Measurements from ENCODE around the gene BMPR1A.

The BMPR1A gene

GRCh38 chr10:86775870-86776180 is 19.4 kb downstream of the BMPR1A start:
- H3F3A ChIP-seq (ENCODE audit: control insufficient read depth, insufficient read depth): no peaks in the 10 kb centered on the region
- no peak overlapping the region for H3K4me2 ChIP-seq (ENCODE audit: low read length)
- H3K27me3 ChIP-seq (ENCODE audit: control insufficient read depth, low read length): no peaks in the 10 kb centered on the region
- no peaks in the 10 kb centered on the region for H3K9me2 ChIP-seq (replicated peaks; ENCODE audit: control insufficient read depth, low read length)
- no peak for TF ChIP-seq EZH2phosphoT487 (IDR thresholded peaks at IDR 0.05; ENCODE audit: borderline replicate concordance, low read length)
- TF ChIP-seq, protein P1, sequence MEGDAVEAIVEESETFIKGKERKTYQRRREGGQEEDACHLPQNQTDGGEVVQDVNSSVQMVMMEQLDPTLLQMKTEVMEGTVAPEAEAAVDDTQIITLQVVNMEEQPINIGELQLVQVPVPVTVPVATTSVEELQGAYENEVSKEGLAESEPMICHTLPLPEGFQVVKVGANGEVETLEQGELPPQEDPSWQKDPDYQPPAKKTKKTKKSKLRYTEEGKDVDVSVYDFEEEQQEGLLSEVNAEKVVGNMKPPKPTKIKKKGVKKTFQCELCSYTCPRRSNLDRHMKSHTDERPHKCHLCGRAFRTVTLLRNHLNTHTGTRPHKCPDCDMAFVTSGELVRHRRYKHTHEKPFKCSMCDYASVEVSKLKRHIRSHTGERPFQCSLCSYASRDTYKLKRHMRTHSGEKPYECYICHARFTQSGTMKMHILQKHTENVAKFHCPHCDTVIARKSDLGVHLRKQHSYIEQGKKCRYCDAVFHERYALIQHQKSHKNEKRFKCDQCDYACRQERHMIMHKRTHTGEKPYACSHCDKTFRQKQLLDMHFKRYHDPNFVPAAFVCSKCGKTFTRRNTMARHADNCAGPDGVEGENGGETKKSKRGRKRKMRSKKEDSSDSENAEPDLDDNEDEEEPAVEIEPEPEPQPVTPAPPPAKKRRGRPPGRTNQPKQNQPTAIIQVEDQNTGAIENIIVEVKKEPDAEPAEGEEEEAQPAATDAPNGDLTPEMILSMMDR (IDR thresholded peaks at IDR 0.05; ENCODE audit: low read depth, low read length, poor library complexity, severe bottlenecking): no peak
- H3K36me3 ChIP-seq (ENCODE audit: control insufficient read depth, low read length): no peaks in the 10 kb centered on the region
- no peak overlapping the region for H3K4me3 ChIP-seq (ENCODE audit: low read length)
- no peaks in the 10 kb centered on the region for H3K4me1 ChIP-seq (ENCODE audit: control insufficient read depth, low read length)
- H4K20me1 ChIP-seq (ENCODE audit: control insufficient read depth, insufficient read depth, low read depth, low read length): 0 out of 2 replicates have a peak, but pooled peaks cover 3% of the 10 kb centered on the region
- no peak overlapping the region for H3K27ac ChIP-seq (ENCODE audit: low read depth, low read length)
- no peaks in the 10 kb centered on the region for H3K79me2 ChIP-seq (ENCODE audit: control insufficient read depth, low read length)
- H3K9me3 ChIP-seq (ENCODE audit: control insufficient read depth, insufficient read depth, low read length): no peaks in the 10 kb centered on the region

DNA sequence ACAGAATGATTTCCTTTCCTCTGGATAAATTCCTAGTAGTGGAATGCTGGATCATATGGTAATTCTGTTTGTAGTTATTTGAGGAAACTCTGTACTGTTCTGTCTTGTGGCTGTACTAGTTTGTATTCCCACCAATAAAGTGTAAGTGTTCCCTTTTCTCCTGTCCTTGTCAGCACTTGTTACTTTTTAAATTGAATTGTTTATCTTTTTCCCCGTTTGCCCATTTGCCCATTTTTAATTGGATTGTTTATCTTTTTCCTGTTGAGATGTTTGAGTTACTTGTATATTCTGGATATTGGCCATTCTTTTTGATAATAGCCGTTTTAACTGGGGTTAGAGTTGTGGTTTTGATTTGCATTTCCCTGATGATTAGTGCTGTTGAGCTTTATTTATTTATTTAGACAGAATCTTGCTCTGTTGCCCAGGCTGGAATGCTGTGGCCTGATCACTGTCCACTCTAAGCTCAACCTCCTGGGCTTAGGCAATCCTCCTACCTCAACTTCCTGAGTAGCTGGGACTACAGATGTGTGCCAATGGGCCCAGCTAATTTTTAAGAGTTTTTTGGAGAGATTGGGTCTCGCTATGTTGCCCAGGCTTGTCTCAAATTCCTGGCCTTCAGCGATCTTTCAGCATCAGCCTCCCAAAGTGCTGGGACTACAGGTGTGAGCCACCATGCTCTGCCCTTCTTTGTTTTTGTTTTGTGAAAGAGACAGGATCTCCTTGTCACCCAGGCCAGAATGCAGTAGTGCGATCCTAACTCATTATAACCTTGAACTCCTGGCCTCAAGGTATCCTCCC is 23.0 kb downstream of the BMPR1A start:
- Histone ChIP-seq H3K4me3 (ENCODE audit: low read length) (no peak overlapping the region), H3K4me1 (ENCODE audit: control insufficient read depth, low read length) (no peaks in the 10 kb centered on the region), H3K4me2 (ENCODE audit: low read length) (no peak overlapping the region), H3K9me3 (ENCODE audit: control insufficient read depth, insufficient read depth, low read length) (no peaks in the 10 kb centered on the region), H3F3A (ENCODE audit: control insufficient read depth, insufficient read depth) (no peaks in the 10 kb centered on the region), H4K20me1 (ENCODE audit: control insufficient read depth, insufficient read depth, low read depth, low read length) (no peaks in the 10 kb centered on the region), H3K36me3 (ENCODE audit: control insufficient read depth, low read length) (no peaks in the 10 kb centered on the region), H3K79me2 (ENCODE audit: control insufficient read depth, low read length) (no peaks in the 10 kb centered on the region), H3K27me3 (ENCODE audit: control insufficient read depth, low read length) (no peaks in the 10 kb centered on the region), H3K27ac (ENCODE audit: low read depth, low read length) (no peak overlapping the region), H3K9me2 (replicated peaks; ENCODE audit: control insufficient read depth, low read length) (no peaks in the 10 kb centered on the region)
- no peak for TF ChIP-seq EZH2phosphoT487 (IDR thresholded peaks at IDR 0.05; ENCODE audit: borderline replicate concordance, low read length)
- TF ChIP-seq, protein P1 (IDR thresholded peaks at IDR 0.05; ENCODE audit: low read depth, low read length, poor library complexity, severe bottlenecking): no peak

GRCh38 chr10:86782701-86783418 is 26.4 kb downstream of the BMPR1A start:
- Histone ChIP-seq H3K79me2 (ENCODE audit: control insufficient read depth, low read length) (no peaks in the 10 kb centered on the region), H3K27me3 (ENCODE audit: control insufficient read depth, low read length) (no peaks in the 10 kb centered on the region), H4K20me1 (ENCODE audit: control insufficient read depth, insufficient read depth, low read depth, low read length) (no peaks in the 10 kb centered on the region), H3K36me3 (ENCODE audit: control insufficient read depth, low read length) (no peaks in the 10 kb centered on the region), H3K9me3 (ENCODE audit: control insufficient read depth, insufficient read depth, low read length) (peaks cover 3% of the 10 kb centered on the region; the same call in 1 of the 2 replicates), H3K27ac (ENCODE audit: low read depth, low read length) (no peak overlapping the region), H3K4me1 (ENCODE audit: control insufficient read depth, low read length) (no peaks in the 10 kb centered on the region), H3K4me2 (ENCODE audit: low read length) (no peak overlapping the region), H3K9me2 (replicated peaks; ENCODE audit: control insufficient read depth, low read length) (no peaks in the 10 kb centered on the region), H3F3A (ENCODE audit: control insufficient read depth, insufficient read depth) (no peaks in the 10 kb centered on the region), H3K4me3 (ENCODE audit: low read length) (no peak overlapping the region)
- TF ChIP-seq, protein P1 (IDR thresholded peaks at IDR 0.05; ENCODE audit: low read depth, low read length, poor library complexity, severe bottlenecking): no peak
- TF ChIP-seq EZH2phosphoT487 (IDR thresholded peaks at IDR 0.05; ENCODE audit: borderline replicate concordance, low read length): no peak

Data from DOHH2 (cell line).